HepG2 (cell line): ENCODE results near the gene NARF. TPM values are rescaled to one million over a fixed set of nuclear protein-coding genes. Genes with fewer than 3 reads are reported as not detected.

Source experiments
- BCL6 ChIP-seq: IDR thresholded peaks from 2 replicates; pipeline ENCODE4 v1.6.1; 2016; ENCODE audit warnings: missing genetic modification reagents, missing compliant biosample characterization
- BCLAF1 ChIP-seq: fragments of 450-650 bp; IDR thresholded peaks from 2 replicates; pipeline ENCODE4 v1.6.1; 2017; ENCODE audit warnings: mild to moderate bottlenecking
- CAMTA2 ChIP-seq: sonication (generic); formaldehyde crosslinking; IDR thresholded peaks from 2 replicates; pipeline ENCODE4 v1.4.0; 2020; ENCODE audit warnings: mild to moderate bottlenecking, missing genetic modification reagents, borderline replicate concordance
- CEBPG ChIP-seq: IDR thresholded peaks from 2 replicates; pipeline ENCODE4 v1.6.1; 2016
- ELF4 ChIP-seq: sonication (generic); formaldehyde crosslinking; IDR thresholded peaks from 2 replicates; pipeline ENCODE4 v1.5.0; 2020; ENCODE audit warnings: missing genetic modification reagents, mild to moderate bottlenecking, moderate library complexity, borderline replicate concordance
- FOXP4 ChIP-seq: sonication (generic); formaldehyde crosslinking; IDR thresholded peaks from 2 replicates; pipeline ENCODE4 v1.4.0; 2020; ENCODE audit warnings: missing genetic modification reagents
- HDAC6 ChIP-seq: fragments of 200-600 bp; sonication (generic); IDR thresholded peaks from 2 replicates; pipeline ENCODE4 v1.7.0; 2017; ENCODE audit warnings: mild to moderate bottlenecking, antibody characterized with exemption, low read length, low read depth
- KLF9 ChIP-seq: IDR thresholded peaks from 2 replicates; pipeline ENCODE4 v1.6.1; 2016; ENCODE audit warnings: low read depth
- MXI1 ChIP-seq: IDR thresholded peaks from 3 replicates; pipeline ENCODE4 v1.6.1; 2012; ENCODE audit warnings: low read depth, low read length, inconsistent platforms, borderline replicate concordance
- NCOA1 ChIP-seq: sonication (generic); formaldehyde crosslinking; IDR thresholded peaks from 2 replicates; pipeline ENCODE4 v1.9.0; 2021; ENCODE audit warnings: missing genetic modification reagents
- PRPF4 ChIP-seq: fragments of 200-400 bp; formaldehyde crosslinking; IDR thresholded peaks from 2 replicates; pipeline ENCODE4 v1.6.1; 2016; ENCODE audit warnings: low read length, low read depth; ENCODE audit not compliant: poor library complexity, severe bottlenecking
- RAD21 ChIP-seq: fragments of 450-650 bp; formaldehyde crosslinking; IDR thresholded peaks from 2 replicates; pipeline ENCODE4 v1.5.0; 2020; ENCODE audit warnings: mild to moderate bottlenecking
- SCMH1 ChIP-seq: sonication (generic); formaldehyde crosslinking; IDR thresholded peaks from 2 replicates; pipeline ENCODE4 v1.9.0; 2021; ENCODE audit warnings: missing genetic modification reagents, mild to moderate bottlenecking, borderline replicate concordance
- SNAPC2 ChIP-seq: sonication (generic); formaldehyde crosslinking; IDR thresholded peaks from 2 replicates; pipeline ENCODE4 v1.8.1; 2022; ENCODE audit warnings: mild to moderate bottlenecking, missing genetic modification reagents
- SOX5 ChIP-seq: IDR thresholded peaks from 2 replicates; pipeline ENCODE4 v1.6.1; 2016; ENCODE audit warnings: borderline replicate concordance
- SRSF1 ChIP-seq: fragments of 200-400 bp; formaldehyde crosslinking; optimal IDR thresholded peaks from 2 replicates; pipeline ENCODE3; 2017; ENCODE audit warnings: mild to moderate bottlenecking, low read depth, low read length, moderate library complexity
- TMF1 ChIP-seq: sonication (generic); formaldehyde crosslinking; IDR thresholded peaks from 2 replicates; pipeline ENCODE4 v1.8.1; 2022; ENCODE audit warnings: low read depth, missing genetic modification reagents
- ZC3H4 ChIP-seq: sonication (generic); formaldehyde crosslinking; IDR thresholded peaks from 2 replicates; pipeline ENCODE4 v1.4.0; 2020; ENCODE audit warnings: missing genetic modification reagents, borderline replicate concordance
- ZKSCAN1 ChIP-seq: fragments of 150-350 bp; IDR thresholded peaks from 2 replicates; pipeline ENCODE4 v1.6.1; 2014; ENCODE audit warnings: low read length
- ZMYM4 ChIP-seq: sonication (generic); formaldehyde crosslinking; IDR thresholded peaks from 2 replicates; pipeline ENCODE4 v1.8.1; 2023; ENCODE audit warnings: mild to moderate bottlenecking, missing genetic modification reagents
- ZNF446 ChIP-seq: sonication (generic); formaldehyde crosslinking; IDR thresholded peaks from 2 replicates; pipeline ENCODE4 v1.5.0; 2020; ENCODE audit warnings: mild to moderate bottlenecking, missing genetic modification reagents
- ZNF501 ChIP-seq: sonication (generic); formaldehyde crosslinking; IDR thresholded peaks from 2 replicates; pipeline ENCODE4 v1.5.1; 2020; ENCODE audit warnings: mild to moderate bottlenecking, moderate library complexity, missing genetic modification reagents
- ZNF572 ChIP-seq: sonication (generic); formaldehyde crosslinking; IDR thresholded peaks from 2 replicates; pipeline ENCODE4 v1.5.1; 2020; ENCODE audit warnings: mild to moderate bottlenecking, missing genetic modification reagents
- ZNF597 ChIP-seq: sonication (generic); formaldehyde crosslinking; IDR thresholded peaks from 2 replicates; pipeline ENCODE4 v1.5.0; 2020; ENCODE audit warnings: missing genetic modification reagents
- ZNF605 ChIP-seq: sonication (generic); formaldehyde crosslinking; IDR thresholded peaks from 2 replicates; pipeline ENCODE4 v1.8.0; 2022; ENCODE audit warnings: mild to moderate bottlenecking, missing genetic modification reagents
- ZNF781 ChIP-seq: sonication (generic); formaldehyde crosslinking; IDR thresholded peaks from 2 replicates; pipeline ENCODE4 v1.5.1; 2020; ENCODE audit warnings: borderline replicate concordance, mild to moderate bottlenecking, missing genetic modification reagents; ENCODE audit errors: not compliant biosample characterization
- ZSCAN29 ChIP-seq: sonication (generic); formaldehyde crosslinking; conservative IDR thresholded peaks from 2 replicates; pipeline ENCODE4 v1.4.0; 2020; ENCODE audit warnings: mild to moderate bottlenecking, missing genetic modification reagents
- polyA plus RNA-seq, 8 experiments: library from polyadenylated mRNA; depleted of rRNA in 3 of 8; stranded (reverse) in 7 of 8; unstranded in 1 of 8; fragments of >200 nt; fragmentation: Illumina TruSeq in 4 of 8; extraction: Trizol in 4 of 8; gene quantifications; 2 replicates each; pipeline versions ENCODE4 v1.2.1 to v1.2.3, GENCODE V29; 2011 to 2016; ENCODE audit warnings: low read depth in 4 of 8, missing spikeins in 1 of 8, mixed read lengths in 1 of 8; ENCODE audit not compliant: insufficient read depth in 1 of 8
- total RNA-seq, 5 experiments: library from RNA; depleted of rRNA; stranded (reverse); fragments of >200 nt; fragmentation: Illumina TruSeq; extraction: Trizol; gene quantifications; 2 replicates each; pipeline ENCODE4 v1.2.3, GENCODE V29; 2016; ENCODE audit warnings: low read depth in 1 of 5

NARF gene
- total and polyA plus RNA-seq, 2 of the 13 experiments (the other 11 are each of a cell fraction or from before 2014, with no cell fraction given): 61.1 to 144 TPM

GRCh38 chr17:82503728-82504308 is 45.3 kb downstream of the NARF start (continued):
- TF ChIP-seq FOXP4 (CRISPR knock-in tag): peak; percentile 53; the same call in 1 of the 2 replicates
- no peak for TF ChIP-seq ZKSCAN1
- TF ChIP-seq TMF1 (CRISPR knock-in tag): no peak
- TF ChIP-seq ZNF605 (CRISPR knock-in tag): peak; percentile 91
- peak; percentile 58 for TF ChIP-seq RAD21 (CRISPR knock-in tag)
- TF ChIP-seq ELF4 (CRISPR knock-in tag): no peak
- peak; percentile 53; the same call in 1 of the 3 replicates for TF ChIP-seq MXI1
- peak; percentile 45; the same call in 1 of the 2 replicates for TF ChIP-seq SOX5 (CRISPR knock-in tag)
- peak; percentile 73; the same call in 1 of the 2 replicates for TF ChIP-seq KLF9 (CRISPR knock-in tag)
- peak; percentile 94 for TF ChIP-seq ZNF781 (CRISPR knock-in tag)
- TF ChIP-seq ZC3H4 (CRISPR knock-in tag): 0 out of 2 replicates have a peak, but pooled peaks have one; percentile 31
- no peak for TF ChIP-seq SRSF1
- TF ChIP-seq SNAPC2 (CRISPR knock-in tag): peak; percentile 77; the same call in 1 of the 2 replicates
- TF ChIP-seq ZNF446: no peak
- peak; percentile 55 for TF ChIP-seq BCL6 (CRISPR knock-in tag)
- TF ChIP-seq ZNF572 (CRISPR knock-in tag): peak; percentile 24; the same call in 1 of the 2 replicates
- TF ChIP-seq ZNF597 (CRISPR knock-in tag): no peak
- TF ChIP-seq NCOA1 (CRISPR knock-in tag): peak; percentile 78; the same call in 1 of the 2 replicates
- TF ChIP-seq CEBPG: no peak
- TF ChIP-seq SCMH1 (CRISPR knock-in tag): no peak
- no peak for TF ChIP-seq BCLAF1
- no peak for TF ChIP-seq PRPF4
- peak; percentile 49; the same call in 1 of the 2 replicates for TF ChIP-seq ZMYM4
- no peak for TF ChIP-seq CAMTA2 (CRISPR knock-in tag)
- TF ChIP-seq ZSCAN29 (CRISPR knock-in tag): no peak; the same call in 1 of the 2 replicates
- TF ChIP-seq ZNF501 (CRISPR knock-in tag): peak; percentile 75; the same call in 1 of the 2 replicates
- TF ChIP-seq HDAC6: no peak
